B cell (primary cell): ENCODE data around the gene IMPA2. TPM values are rescaled to one million over a fixed set of nuclear protein-coding genes. Genes with fewer than 3 reads are reported as not detected.

Source experiments
- ATAC-seq: fragments of 200-7000 bp; cut with Tn5 transposase; one replicate; pipeline ENCODE4 v1.10.0; 2021; ENCODE audit warnings: low read depth, mild to moderate bottlenecking, moderate number of reproducible peaks, moderate library complexity
- CTCF ChIA-PET: fragments of 350-600 bp; sonication (Branson Sonifier 250); formaldehyde crosslinking; loops from one replicate; lab custom pipeline; 2021; ENCODE audit warnings: antibody characterized with exemption, inconsistent platforms; lab: Charles Lee
- POLR2A ChIA-PET: fragments of 350-600 bp; sonication (Branson Sonifier 250); formaldehyde crosslinking; loops from one replicate; lab custom pipeline; 2021; ENCODE audit warnings: antibody characterized with exemption; lab: Charles Lee
- DNase-seq: peaks from one replicate; pipeline ENCODE4 v3.0.0; 2013
- H2AFZ ChIP-seq: 2 replicates; pipeline ENCODE4 v1.6.1; 2012; ENCODE audit warnings: mild to moderate bottlenecking, low read depth, low read length; ENCODE audit not compliant: insufficient read depth, poor library complexity, severe bottlenecking
- H3K27ac ChIP-seq, 2 donors: 1 replicate in 1 of 2; 2 replicates in 1 of 2; pipeline ENCODE4 v1.5.1; 2012 to 2013; ENCODE audit warnings: low read length in 2 of 2, mild to moderate bottlenecking in 2 of 2, moderate library complexity in 1 of 2
- H3K27me3 ChIP-seq, 4 experiments: fragments of 200-600 bp in 1 of 4; sonication (generic) in 1 of 4; replicated peaks in 1 of 4; 1 replicate in 2 of 4; 2 replicates in 2 of 4; pipeline versions ENCODE4 v1.6.1 to v1.7.0; 2013 to 2016; ENCODE audit warnings: low read length in 3 of 4, mild to moderate bottlenecking in 2 of 4, mixed read lengths in 1 of 4, moderate library complexity in 1 of 4; ENCODE audit not compliant: insufficient read depth in 4 of 4, control insufficient read depth in 3 of 4; ENCODE audit errors: control extremely low read depth in 1 of 4
- H3K36me3 ChIP-seq, 2 experiments: replicated peaks in 1 of 2; 1 replicate in 1 of 2; 2 replicates in 1 of 2; pipeline versions ENCODE4 v1.6.1 to v1.7.1; 2013; ENCODE audit warnings: low read length in 1 of 2; ENCODE audit not compliant: insufficient read depth in 2 of 2, control insufficient read depth in 1 of 2; ENCODE audit errors: control extremely low read depth in 1 of 2, extremely low read depth in 1 of 2
- H3K4me1 ChIP-seq, 2 donors: fragments of 200-600 bp in 1 of 2; sonication (generic) in 1 of 2; 1 replicate in 1 of 2; 2 replicates in 1 of 2; pipeline versions ENCODE4 v1.5.1 to v1.6.1; 2013 to 2017; ENCODE audit warnings: low read length in 2 of 2; ENCODE audit not compliant: control insufficient read depth in 2 of 2, insufficient read depth in 2 of 2
- H3K4me2 ChIP-seq: replicated peaks from 2 replicates; pipeline ENCODE3; 2012; ENCODE audit warnings: mild to moderate bottlenecking, low read depth, low read length; ENCODE audit not compliant: poor library complexity, severe bottlenecking
- H3K4me3 ChIP-seq, 5 experiments: fragments of 200-600 bp in 1 of 5; sonication (generic) in 1 of 5; 1 replicate in 3 of 5; 2 replicates in 2 of 5; pipeline versions ENCODE4 v1.5.1 to v1.7.0; 2011 to 2016; ENCODE audit warnings: low read length in 4 of 5, mild to moderate bottlenecking in 4 of 5, low read depth in 2 of 5, control low read depth in 1 of 5, moderate library complexity in 1 of 5; ENCODE audit not compliant: insufficient read depth in 1 of 5; ENCODE audit errors: control extremely low read depth in 1 of 5, extremely low read depth in 1 of 5
- H3K79me2 ChIP-seq: fragments of 200-600 bp; sonication (generic); one replicate; pipeline ENCODE4 v1.6.0; 2016; ENCODE audit warnings: low read length; ENCODE audit not compliant: control insufficient read depth, insufficient read depth
- H3K9ac ChIP-seq: fragments of 200-600 bp; sonication (generic); 2 replicates; pipeline ENCODE4 v1.6.1; 2017; ENCODE audit warnings: mild to moderate bottlenecking, low read length, moderate library complexity
- H3K9me3 ChIP-seq, 3 donors: one replicate each; pipeline versions ENCODE4 v1.6.1 to v1.7.1; 2013; ENCODE audit warnings: low read length in 2 of 3; ENCODE audit not compliant: control insufficient read depth in 2 of 3, insufficient read depth in 1 of 3; ENCODE audit errors: control extremely low read depth in 1 of 3
- H4K20me1 ChIP-seq: 2 replicates; pipeline ENCODE4 v1.6.0; 2012; ENCODE audit warnings: mild to moderate bottlenecking, low read length; ENCODE audit not compliant: insufficient read depth, control insufficient read depth, poor library complexity, severe bottlenecking
- H3K27ac Mint-ChIP-seq: one replicate; pipeline ENCODE4 v1.8.0; 2021; ENCODE audit warnings: mixed read lengths
- H3K27me3 Mint-ChIP-seq: one replicate; pipeline ENCODE4 v1.8.0; 2021; ENCODE audit warnings: mixed read lengths
- H3K4me1 Mint-ChIP-seq: one replicate; pipeline ENCODE4 v1.8.0; 2021; ENCODE audit warnings: mixed read lengths
- H3K4me3 Mint-ChIP-seq: one replicate; pipeline ENCODE4 v1.8.0; 2021; ENCODE audit warnings: mixed read lengths
- H3K9me3 Mint-ChIP-seq: one replicate; pipeline ENCODE4 v1.8.0; 2022; ENCODE audit warnings: mixed read lengths; ENCODE audit not compliant: insufficient read depth
- EZH2 ChIP-seq: IDR thresholded peaks from 2 replicates; pipeline ENCODE4 v1.6.1; 2012; ENCODE audit warnings: borderline replicate concordance, low read depth, mild to moderate bottlenecking, moderate library complexity, low read length; ENCODE audit not compliant: insufficient read depth, poor library complexity, severe bottlenecking
- WGBS: methylation state at CpG from one replicate; pipeline ENCODE4 v1.1.5; 2013; ENCODE audit warnings: missing lambda C conversion rate; ENCODE audit not compliant: insufficient coverage; 5-methylcytosine and 5-hydroxymethylcytosine counted together
- intact Hi-C: fragments of 100-400 bp; cut with micrococcal nuclease; formaldehyde crosslinking; loops from one replicate; pipeline ENCODE4 v1.10.0; 2022
- polyA plus RNA-seq: library from polyadenylated mRNA; depleted of rRNA; stranded (reverse); fragments of >200 nt; gene quantifications from 2 replicates; pipeline ENCODE4 v1.2.3, GENCODE V29; 2012
- total RNA-seq, 2 donors: library from RNA; stranded (reverse); fragments of 120-200 nt in 1 of 2; gene quantifications; 1 replicate in 1 of 2; 2 replicates in 1 of 2; pipeline versions ENCODE4 v1.2.3 to v1.2.4, GENCODE V29; 2013 to 2022
- TF ChIP-seq, protein P1 (sequence below): fragments of 200-600 bp; IDR thresholded peaks from one replicate; pipeline ENCODE4 v1.8.0; 2022; ENCODE audit warnings: antibody characterized with exemption, mild to moderate bottlenecking

The IMPA2 gene
- total and polyA plus RNA-seq, 2 donors (not counting 1 experiment from before 2014, with no cell fraction given), result 8.0 to 11.7 TPM

DNA sequence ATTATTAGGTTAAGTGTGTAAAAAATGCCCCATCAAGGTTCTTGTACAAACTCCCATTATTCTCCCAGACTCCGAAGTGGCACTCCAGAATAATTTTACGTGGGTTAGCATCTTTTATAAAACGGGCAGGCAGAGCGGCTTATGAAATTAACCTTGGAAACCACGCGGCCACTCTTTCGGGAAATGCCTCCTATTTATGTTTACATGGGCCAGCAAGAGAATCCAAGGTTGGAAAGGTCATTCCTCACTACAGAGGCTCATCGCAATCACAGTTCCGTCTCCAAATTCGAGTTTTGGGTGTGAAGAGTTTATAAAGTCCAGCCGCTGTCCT lies 1.2 kb upstream of the IMPA2 start:
- Mint-ChIP-seq H3K4me1 (peaks cover 14% of the 10 kb centered on the region), H3K9me3 (no peaks in the 10 kb centered on the region), H3K4me3 (peak overlapping the region; percentile 90), H3K27ac (peak overlapping the region; percentile 69), H3K27me3 (no peaks in the 10 kb centered on the region)
- Histone ChIP-seq H3K27me3 (no peaks in the 10 kb centered on the region), H3K4me3 (peak overlapping the region; percentile 44 to 81 (median 68)), H3K4me2 (peak overlapping the region; percentile 97), H3K9me3 (no peaks in the 10 kb centered on the region), H3K9ac (peak overlapping the region; percentile 76), H3K36me3 (no peaks in the 10 kb centered on the region), H3K4me1 (peaks cover 5 to 15% of the 10 kb centered on the region in 2 donors), H3K27ac (peak overlapping the region in 1 of 2 donors; percentile 23), H2AFZ (peak overlapping the region; percentile 97), H3K79me2 (no peaks in the 10 kb centered on the region), H4K20me1 (no peaks in the 10 kb centered on the region)
- TF ChIP-seq EZH2, result no peak
- TF ChIP-seq, protein P1, sequence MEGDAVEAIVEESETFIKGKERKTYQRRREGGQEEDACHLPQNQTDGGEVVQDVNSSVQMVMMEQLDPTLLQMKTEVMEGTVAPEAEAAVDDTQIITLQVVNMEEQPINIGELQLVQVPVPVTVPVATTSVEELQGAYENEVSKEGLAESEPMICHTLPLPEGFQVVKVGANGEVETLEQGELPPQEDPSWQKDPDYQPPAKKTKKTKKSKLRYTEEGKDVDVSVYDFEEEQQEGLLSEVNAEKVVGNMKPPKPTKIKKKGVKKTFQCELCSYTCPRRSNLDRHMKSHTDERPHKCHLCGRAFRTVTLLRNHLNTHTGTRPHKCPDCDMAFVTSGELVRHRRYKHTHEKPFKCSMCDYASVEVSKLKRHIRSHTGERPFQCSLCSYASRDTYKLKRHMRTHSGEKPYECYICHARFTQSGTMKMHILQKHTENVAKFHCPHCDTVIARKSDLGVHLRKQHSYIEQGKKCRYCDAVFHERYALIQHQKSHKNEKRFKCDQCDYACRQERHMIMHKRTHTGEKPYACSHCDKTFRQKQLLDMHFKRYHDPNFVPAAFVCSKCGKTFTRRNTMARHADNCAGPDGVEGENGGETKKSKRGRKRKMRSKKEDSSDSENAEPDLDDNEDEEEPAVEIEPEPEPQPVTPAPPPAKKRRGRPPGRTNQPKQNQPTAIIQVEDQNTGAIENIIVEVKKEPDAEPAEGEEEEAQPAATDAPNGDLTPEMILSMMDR, result no peak
- CTCF ChIA-PET, result interaction anchor here (0.9 to 4.4 kb wide), 6 partner anchors 10 to 397 kb away, joined by 3 to 32 read pairs (median 4); partner anchors contain the start of gene AFG3L2
- no peak for DNase-seq
- ATAC-seq, result no peak
- POLR2A ChIA-PET, result interaction anchor here (0.6 to 2.5 kb wide), 7 partner anchors 31 to 432 kb away, joined by 3 to 13 read pairs (median 4); partner anchors contain the start of gene CHMP1B
- WGBS, result 24% methylated on average over 10 of the region's 11 CpGs
- intact Hi-C loops, result loop anchor here (1.0 to 5.0 kb wide), 6 partner anchors 59 to 1453 kb away; partner anchors contain the start of genes MPPE1, NAPG, PTPN2 and SEH1L

DNA sequence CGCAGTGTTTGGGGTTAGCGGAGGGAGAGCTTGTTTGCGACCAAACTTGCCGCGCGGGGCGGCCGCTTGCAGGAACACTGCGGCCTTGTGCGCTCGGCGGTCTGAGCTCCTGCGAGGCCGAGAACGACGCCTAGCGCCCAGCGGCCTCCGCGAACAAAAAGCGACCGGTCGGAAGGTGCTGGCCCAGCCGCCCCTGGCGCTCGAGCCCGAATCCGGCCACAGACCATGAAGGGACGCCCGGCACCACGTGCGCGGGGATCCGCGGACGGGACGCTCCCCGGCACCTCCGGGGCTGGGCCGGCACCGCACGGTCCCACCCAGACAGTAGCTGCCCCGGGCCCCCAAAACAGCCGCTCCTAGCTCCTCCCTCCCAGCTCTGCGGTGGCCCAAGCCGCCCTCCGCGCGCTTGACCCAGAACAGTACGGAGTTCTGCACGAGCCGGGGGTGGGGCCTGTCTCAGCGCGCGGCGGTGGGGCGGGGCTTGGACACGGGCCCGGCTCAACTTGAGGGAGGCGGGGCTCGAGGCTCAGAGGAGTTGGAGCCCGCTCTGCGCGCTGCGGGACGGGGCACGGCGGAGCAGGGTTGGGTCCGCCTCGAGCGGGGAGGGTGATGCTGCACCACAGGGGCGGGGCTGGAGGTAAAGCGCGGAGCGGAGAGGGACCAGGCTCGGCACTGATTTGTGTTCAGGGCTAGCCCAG lies 664 bp upstream of the IMPA2 start:
- Histone ChIP-seq H3K4me3 (peak overlapping the region; percentile 44 to 81 (median 68)), H3K9me3 (no peaks in the 10 kb centered on the region), H3K4me1 (peaks cover 5 to 15% of the 10 kb centered on the region in 2 donors), H3K27me3 (no peaks in the 10 kb centered on the region), H3K9ac (peak overlapping the region; percentile 76), H3K36me3 (no peaks in the 10 kb centered on the region), H3K27ac (peak overlapping the region in 1 of 2 donors; percentile 23), H4K20me1 (no peaks in the 10 kb centered on the region), H2AFZ (peak overlapping the region; percentile 97), H3K4me2 (peak overlapping the region; percentile 97), H3K79me2 (no peaks in the 10 kb centered on the region)
- Mint-ChIP-seq H3K9me3 (no peaks in the 10 kb centered on the region), H3K4me3 (peak overlapping the region; percentile 90), H3K27ac (peak overlapping the region; percentile 86), H3K27me3 (no peaks in the 10 kb centered on the region), H3K4me1 (peaks cover 14% of the 10 kb centered on the region)
- no peak for TF ChIP-seq EZH2
- TF ChIP-seq, protein P1, result no peak
- ATAC-seq (peak; percentile 87), DNase-seq (peak; percentile 97)
- under 1% methylated on average over 76 of the region's 76 CpGs for WGBS
- CTCF ChIA-PET, result interaction anchor here (0.9 to 4.4 kb wide), 7 partner anchors 10 to 397 kb away, joined by 3 to 32 read pairs (median 4); partner anchors contain the start of gene AFG3L2
- intact Hi-C loops, result loop anchor here (1.0 to 5.0 kb wide), 11 partner anchors 15 to 1453 kb away; partner anchors contain the start of genes CHMP1B, MPPE1, NAPG and PTPN2
- POLR2A ChIA-PET, result interaction anchor here (0.6 to 2.5 kb wide), 10 partner anchors 32 to 432 kb away, joined by 3 to 13 read pairs (median 4); partner anchors contain the start of gene CHMP1B
